ENCODE data around the gene TCTN1. TPM values are rescaled to one million over a fixed set of nuclear protein-coding genes. Genes with fewer than 3 reads are reported as not detected.
"Not testable (repeated sequence)": the region's sequence is repeated elsewhere in the genome, so short reads cannot be mapped to it uniquely, and the experiment has no call there.

TCTN1 gene
- total and polyA plus RNA-seq, 2 of the 8 experiments (the other 6 are each of a cell fraction or from before 2014, with no cell fraction given), result 14.7 to 16.4 TPM

- H3K23me2 ChIP-seq (ENCODE audit: low read depth, low read length); H3K18ac ChIP-seq (ENCODE audit: extremely low read depth, low read length); H2BK12ac ChIP-seq (ENCODE audit: low read depth, low read length); H3K36me3 ChIP-seq (ENCODE audit: control insufficient read depth in 2 of 4, insufficient read depth in 4 of 4, low read length in 3 of 4); H2BK5ac ChIP-seq (ENCODE audit: low read depth, low read length); DNase-seq (ENCODE audit: low read depth in 1 of 2, low spot score in 2 of 2); H3K4ac ChIP-seq (replicated peaks; ENCODE audit: insufficient read length, low read depth, low read length); H3K27ac ChIP-seq (ENCODE audit: low read depth, low read length); H3K79me2 ChIP-seq (ENCODE audit: control insufficient read depth in 1 of 2, insufficient read depth in 2 of 2, low read length in 2 of 2); H2AFZ ChIP-seq (ENCODE audit: low read length); H4K8ac ChIP-seq (ENCODE audit: extremely low read depth, insufficient read depth, low read length); POLR2A ChIA-PET (ENCODE audit: partially characterized antibody); H3K27me3 ChIP-seq (replicated peaks in 1 of 4; ENCODE audit: control insufficient read depth in 3 of 4, extremely low read depth in 1 of 4, insufficient read depth in 3 of 4, low read length in 3 of 4); H4K20me1 ChIP-seq (replicated peaks in 1 of 2; ENCODE audit: control insufficient read depth in 1 of 2, insufficient read depth in 2 of 2, low read length in 2 of 2); H3K79me1 ChIP-seq (ENCODE audit: low read depth, low read length); H3K9ac ChIP-seq (replicated peaks in 1 of 4; ENCODE audit: extremely low read depth in 1 of 4, low read depth in 3 of 4, low read length in 3 of 4); H2BK20ac ChIP-seq (ENCODE audit: low read length); H3K4me1 ChIP-seq (replicated peaks in 1 of 4; ENCODE audit: control insufficient read depth in 3 of 4, insufficient read depth in 4 of 4, low read length in 3 of 4); H2BK120ac ChIP-seq (replicated peaks; ENCODE audit: low read depth, low read length); H2BK15ac ChIP-seq (ENCODE audit: low read length); H4K91ac ChIP-seq (replicated peaks; ENCODE audit: insufficient read length, low read length); H2AK5ac ChIP-seq (ENCODE audit: low read depth, low read length); H3K9me3 ChIP-seq (ENCODE audit: insufficient read depth in 2 of 2, low read depth in 1 of 2, low read length in 1 of 2); H3K56ac ChIP-seq (replicated peaks; ENCODE audit: insufficient read length, low read depth, low read length); H3K4me3 ChIP-seq (ENCODE audit: extremely low read depth in 1 of 4, insufficient read depth in 2 of 4, low read depth in 3 of 4, low read length in 4 of 4); H4K5ac ChIP-seq (ENCODE audit: insufficient read length, low read depth, low read length); H3K14ac ChIP-seq (ENCODE audit: insufficient read length); FAIRE-seq; H3K23ac ChIP-seq (ENCODE audit: insufficient read length); H3K4me2 ChIP-seq (ENCODE audit: insufficient read depth in 1 of 2, low read depth in 2 of 2, low read length in 2 of 2): not testable (repeated sequence)
- CTCF ChIA-PET (ENCODE audit: partially characterized antibody), result interaction anchor here (1.3 to 3.2 kb wide), 2 partner anchors 15 to 35 kb away, joined by 3 to 21 read pairs; no protein-coding TSS in a partner anchor
- WGBS, 2 experiments (ENCODE audit: extremely low coverage in 1 of 2, insufficient coverage in 1 of 2, insufficient read length in 1 of 2, insufficient replicate concordance in 2 of 2, low coverage in 1 of 2, low lambda C conversion rate in 2 of 2, missing lambda C conversion rate in 1 of 2), result 94% methylated on average over 2 of the region's 2 CpGs; no CpG with 5 or more reads in 1 of the 2 experiments
These were observed 26.8 kb upstream of the TCTN1 start for GRCh38 chr12:110587102-110587501.

All from H1 (cell line).